Karpas-422 (cell line): ENCODE measurements around the gene H2AZ1. TPM values are rescaled to one million over a fixed set of nuclear protein-coding genes. Genes with fewer than 3 reads are reported as not detected.
"Not testable (repeated sequence)": the region's sequence is repeated elsewhere in the genome, so short reads cannot be mapped to it uniquely, and the experiment has no call there.

Experiments
- DNase-seq: peaks from one replicate; pipeline ENCODE4 v3.0.0-alpha.2; 2015
- H2AFZ ChIP-seq: fragments of 200-600 bp; sonication (generic); 2 replicates; pipeline ENCODE4 v1.6.1; 2014; ENCODE audit warnings: antibody characterized with exemption, low read length, mixed read lengths
- H3K27ac ChIP-seq: fragments of 200-600 bp; sonication (generic); 2 replicates; pipeline ENCODE4 v1.5.1; 2014; ENCODE audit warnings: mild to moderate bottlenecking, low read length, moderate library complexity
- H3K27me3 ChIP-seq: fragments of 200-600 bp; sonication (generic); 2 replicates; pipeline ENCODE4 v1.6.1; 2014; ENCODE audit warnings: low read length, mixed read lengths
- H3K36me3 ChIP-seq: fragments of 200-600 bp; sonication (generic); 2 replicates; pipeline ENCODE4 v1.6.1; 2014; ENCODE audit warnings: low read length, mixed read lengths; ENCODE audit not compliant: insufficient read depth
- H3K4me1 ChIP-seq: fragments of 200-600 bp; sonication (generic); 2 replicates; pipeline ENCODE4 v1.6.1; 2014; ENCODE audit warnings: mild to moderate bottlenecking, low read length, mixed read lengths
- H3K4me2 ChIP-seq: fragments of 200-600 bp; sonication (generic); 2 replicates; pipeline ENCODE4 v1.6.1; 2014; ENCODE audit warnings: low read length, low read depth, mild to moderate bottlenecking; ENCODE audit not compliant: poor library complexity, severe bottlenecking
- H3K4me3 ChIP-seq: fragments of 200-600 bp; sonication (generic); 2 replicates; pipeline ENCODE4 v1.5.1; 2014; ENCODE audit warnings: mild to moderate bottlenecking, antibody characterized with exemption, low read length, mixed read lengths
- H3K79me2 ChIP-seq: fragments of 200-600 bp; sonication (generic); 2 replicates; pipeline ENCODE4 v1.6.1; 2014; ENCODE audit warnings: mild to moderate bottlenecking, low read length, mixed read lengths
- H3K9ac ChIP-seq: fragments of 200-600 bp; sonication (generic); 2 replicates; pipeline ENCODE4 v1.6.0; 2014; ENCODE audit warnings: low read length
- H3K9me2 ChIP-seq: fragments of 200-600 bp; sonication (generic), shearing (Covaris generic); replicated peaks from 2 replicates; pipeline ENCODE4 v1.6.0; 2014; ENCODE audit warnings: mild to moderate bottlenecking, low read length, moderate library complexity; ENCODE audit not compliant: insufficient read depth
- H3K9me3 ChIP-seq: fragments of 300-700, 200-600 bp; sonication (generic); 2 replicates; pipeline ENCODE4 v1.6.1; 2014; ENCODE audit warnings: low read length, mixed read lengths
- H4K20me1 ChIP-seq: fragments of 200-600 bp; sonication (generic); 2 replicates; pipeline ENCODE4 v1.6.1; 2014; ENCODE audit warnings: mild to moderate bottlenecking, antibody characterized with exemption, low read length, low read depth; ENCODE audit not compliant: insufficient read depth
- total RNA-seq: library from RNA; depleted of rRNA; stranded (reverse); fragments of >200 nt; shearing (Covaris generic); gene quantifications from 2 replicates; pipeline ENCODE4 v1.2.3, GENCODE V29; 2014; ENCODE audit warnings: low replicate concordance

Gene H2AZ1
- total RNA-seq, 1 experiment from 2014 or later: 874 TPM

- H3K9me3 ChIP-seq: no peaks in the 10 kb centered on the region
- no peak overlapping the region for H2AFZ ChIP-seq
- no peak overlapping the region for H3K27ac ChIP-seq
- H4K20me1 ChIP-seq: no peaks in the 10 kb centered on the region
- no peaks in the 10 kb centered on the region for H3K36me3 ChIP-seq
- H3K4me3 ChIP-seq: no peak overlapping the region
- H3K9ac ChIP-seq: no peak overlapping the region
- no peaks in the 10 kb centered on the region for H3K27me3 ChIP-seq
- DNase-seq: no peak
- H3K4me2 ChIP-seq: no peak overlapping the region
- H3K4me1 ChIP-seq: no peaks in the 10 kb centered on the region
- H3K9me2 ChIP-seq: no peaks in the 10 kb centered on the region; the same call in 1 of the 2 replicates
- H3K79me2 ChIP-seq: no peaks in the 10 kb centered on the region
Observed at GRCh38 chr4:99971453-99972111, 21.5 kb upstream of the H2AZ1 start.

GRCh38 chr4:99968330-99968729 lies 18.3 kb upstream of the H2AZ1 start:
- Histone ChIP-seq H2AFZ (no peak overlapping the region), H3K4me1 (no peaks in the 10 kb centered on the region), H3K9me2 (no peaks in the 10 kb centered on the region), H3K79me2 (no peaks in the 10 kb centered on the region), H3K4me3 (no peak overlapping the region), H3K9me3 (no peaks in the 10 kb centered on the region), H3K27me3 (no peaks in the 10 kb centered on the region), H4K20me1 (no peaks in the 10 kb centered on the region), H3K9ac (no peak overlapping the region), H3K4me2 (no peak overlapping the region), H3K27ac (no peak overlapping the region), H3K36me3 (no peaks in the 10 kb centered on the region)
- no peak for DNase-seq

GRCh38 chr4:99966692-99967091 lies 16.6 kb upstream of the H2AZ1 start:
- Histone ChIP-seq H2AFZ (no peak overlapping the region), H4K20me1 (no peaks in the 10 kb centered on the region)

GRCh38 chr4:99965674-99966350 lies 15.7 kb upstream of the H2AZ1 start:
- H3K9ac ChIP-seq: no peak overlapping the region
- H3K9me3 ChIP-seq: no peaks in the 10 kb centered on the region
- no peaks in the 10 kb centered on the region for H3K9me2 ChIP-seq
- no peaks in the 10 kb centered on the region for H3K79me2 ChIP-seq
- no peak overlapping the region for H3K4me2 ChIP-seq
- H3K4me1 ChIP-seq: no peaks in the 10 kb centered on the region
- no peak overlapping the region for H2AFZ ChIP-seq
- H3K27me3 ChIP-seq: no peaks in the 10 kb centered on the region
- H3K4me3 ChIP-seq: no peak overlapping the region
- no peaks in the 10 kb centered on the region for H4K20me1 ChIP-seq
- H3K36me3 ChIP-seq: no peaks in the 10 kb centered on the region
- no peak for DNase-seq
- no peak overlapping the region for H3K27ac ChIP-seq

More at GRCh38 chr4:99966692-99967091, 16.6 kb upstream of the H2AZ1 start:
- H3K36me3 ChIP-seq: no peaks in the 10 kb centered on the region
- no peaks in the 10 kb centered on the region for H3K79me2 ChIP-seq
- no peak overlapping the region for H3K9ac ChIP-seq
- no peak overlapping the region for H3K4me2 ChIP-seq
- no peaks in the 10 kb centered on the region for H3K9me3 ChIP-seq
- no peaks in the 10 kb centered on the region for H3K9me2 ChIP-seq
- no peaks in the 10 kb centered on the region for H3K4me1 ChIP-seq
- no peaks in the 10 kb centered on the region for H3K27me3 ChIP-seq
- no peak overlapping the region for H3K27ac ChIP-seq
- no peak overlapping the region for H3K4me3 ChIP-seq
- DNase-seq: no peak

- H3K79me2 ChIP-seq: no peaks in the 10 kb centered on the region
- no peak overlapping the region for H3K9ac ChIP-seq
- H3K9me3 ChIP-seq: no peaks in the 10 kb centered on the region
- no peak overlapping the region for H3K27ac ChIP-seq
- no peaks in the 10 kb centered on the region for H3K27me3 ChIP-seq
- no peaks in the 10 kb centered on the region for H3K4me1 ChIP-seq
- no peaks in the 10 kb centered on the region for H3K9me2 ChIP-seq
- H4K20me1 ChIP-seq: no peaks in the 10 kb centered on the region
- H3K4me3 ChIP-seq: no peak overlapping the region
- H3K36me3 ChIP-seq: no peaks in the 10 kb centered on the region
- H3K4me2 ChIP-seq: no peak overlapping the region
- H2AFZ ChIP-seq: no peak overlapping the region
- no peak for DNase-seq
Observed at GRCh38 chr4:99965173-99965572, 15.1 kb upstream of the H2AZ1 start.

GRCh38 chr4:99961711-99962110 lies 11.6 kb upstream of the H2AZ1 start:
- no peaks in the 10 kb centered on the region for H3K79me2 ChIP-seq

GRCh38 chr4:99960648-99961047 lies 10.6 kb upstream of the H2AZ1 start:
- H3K4me1 ChIP-seq: no peaks in the 10 kb centered on the region
- no peaks in the 10 kb centered on the region for H3K9me3 ChIP-seq
- no peaks in the 10 kb centered on the region for H3K36me3 ChIP-seq
- no peak overlapping the region for H3K27ac ChIP-seq
- H3K4me3 ChIP-seq: no peak overlapping the region
- no peak overlapping the region for H2AFZ ChIP-seq
- H3K9me2 ChIP-seq: no peaks in the 10 kb centered on the region
- no peaks in the 10 kb centered on the region for H4K20me1 ChIP-seq
- H3K9ac ChIP-seq: no peak overlapping the region
- H3K27me3 ChIP-seq: no peaks in the 10 kb centered on the region
- no peak overlapping the region for H3K4me2 ChIP-seq
- no peaks in the 10 kb centered on the region for H3K79me2 ChIP-seq
- no peak for DNase-seq

More at GRCh38 chr4:99961711-99962110, 11.6 kb upstream of the H2AZ1 start:
- Histone ChIP-seq H3K4me1 (no peaks in the 10 kb centered on the region), H3K9me3 (no peaks in the 10 kb centered on the region), H3K36me3 (no peaks in the 10 kb centered on the region), H3K9me2 (no peaks in the 10 kb centered on the region), H3K9ac (no peak overlapping the region), H3K4me3 (no peak overlapping the region), H3K27me3 (no peaks in the 10 kb centered on the region), H3K4me2 (no peak overlapping the region), H3K27ac (no peak overlapping the region), H2AFZ (no peak overlapping the region), H4K20me1 (no peaks in the 10 kb centered on the region)
- DNase-seq: no peak

GRCh38 chr4:99958207-99958606 lies 8.1 kb upstream of the H2AZ1 start:
- not testable (repeated sequence) for H2AFZ ChIP-seq, DNase-seq, H3K79me2 ChIP-seq, H3K9me2 ChIP-seq, H3K9ac ChIP-seq, H3K27ac ChIP-seq, H3K9me3 ChIP-seq, H4K20me1 ChIP-seq, H3K4me2 ChIP-seq, H3K4me1 ChIP-seq, H3K4me3 ChIP-seq, H3K27me3 ChIP-seq, H3K36me3 ChIP-seq
